Stomach (tissue), 9 donors: ENCODE measurements around the gene PSMC5. TPM values are rescaled to one million over a fixed set of nuclear protein-coding genes. Genes with fewer than 3 reads are reported as not detected.

Source experiments
- DNase-seq, 2 donors: peaks; one replicate each; pipeline versions ENCODE4 v3.0.0 to v3.0.0-alpha.2; 2013 to 2019
- H3K27ac ChIP-seq, 5 donors: fragments of 200-600 bp in 4 of 5; sonication (generic) in 4 of 5; one replicate each; pipeline ENCODE4 v1.5.1; 2013 to 2019; ENCODE audit warnings: mild to moderate bottlenecking in 1 of 5, moderate library complexity in 1 of 5
- H3K27me3 ChIP-seq, 3 donors: fragments of 200-600 bp; sonication (generic); one replicate each; pipeline ENCODE4 v1.5.1; 2017 to 2019; ENCODE audit warnings: mixed run types in 1 of 3
- H3K36me3 ChIP-seq, 4 donors: fragments of 200-600 bp; sonication (generic); 1 replicate in 3 of 4; 2 replicates in 1 of 4; pipeline ENCODE4 v1.5.1; 2016 to 2019
- H3K4me1 ChIP-seq, 4 donors: fragments of 200-600 bp; sonication (generic); one replicate each; pipeline ENCODE4 v1.5.1; 2016 to 2019
- H3K4me3 ChIP-seq, 4 donors: fragments of 200-600 bp; sonication (generic) in 3 of 4; one replicate each; pipeline ENCODE4 v1.5.1; 2016 to 2019; ENCODE audit warnings: mild to moderate bottlenecking in 1 of 4
- H3K9me3 ChIP-seq, 4 donors: fragments of 200-600 bp; sonication (generic); one replicate each; pipeline ENCODE4 v1.5.1; 2016 to 2019
- CTCF ChIP-seq, 7 experiments: fragments of 450-650 bp in 4 of 7; fragments of 200-600 bp in 3 of 7; sonication (generic) in 3 of 7; IDR thresholded peaks; one replicate each; pipeline ENCODE4 v1.5.1; 2016 to 2019; ENCODE audit warnings: antibody characterized with exemption in 7 of 7, control low read depth in 2 of 7, mild to moderate bottlenecking in 1 of 7
- EP300 ChIP-seq: sonication (generic); formaldehyde crosslinking; IDR thresholded peaks from one replicate; pipeline ENCODE4 v1.6.1; 2017; ENCODE audit warnings: antibody characterized with exemption
- POLR2A ChIP-seq, 4 donors: fragments of 450-650 bp; IDR thresholded peaks; one replicate each; pipeline ENCODE4 v1.6.1; 2016; ENCODE audit warnings: antibody characterized with exemption in 4 of 4, control low read depth in 2 of 4, mild to moderate bottlenecking in 1 of 4, moderate library complexity in 1 of 4
- POLR2AphosphoS5 ChIP-seq, 3 donors: sonication (generic); formaldehyde crosslinking; IDR thresholded peaks; one replicate each; pipeline ENCODE4 v1.6.1; 2016; ENCODE audit warnings: antibody characterized with exemption in 3 of 3
- WGBS, 5 donors: extraction: QIAGEN DNeasy Blood & Tissue Kit in 3 of 5; methylation state at CpG; one replicate each; pipeline versions ENCODE4 v1.1.5 to v1.1.7; 2013 to 2018; 5-methylcytosine and 5-hydroxymethylcytosine counted together
- intact Hi-C: fragments of 100-400 bp; cut with DNase I; formaldehyde crosslinking; loops from one replicate; pipeline ENCODE4 v1.15.1; 2023; ENCODE audit warnings: low total_unique reads
- polyA plus RNA-seq, 3 donors: library from polyadenylated mRNA; stranded (reverse); fragments of 200-250 nt; gene quantifications; one replicate each; pipeline ENCODE4 v1.2.3, GENCODE V29; 2013
- total RNA-seq, 5 donors: library from RNA; depleted of rRNA; stranded (reverse); fragments of >200 nt; gene quantifications; one replicate each; pipeline versions ENCODE4 v1.1.0 to v1.2.3, GENCODE V29; 2014 to 2016
- donor health status: healthy with polysubstance abuse.
- donor health status: Bipolar disorder and iron deficiency.
- donor health status: healthy.

Gene PSMC5
- total and polyA plus RNA-seq, 8 donors, result 19.2 to 211 (median 118) TPM

- intact Hi-C loops, result no loop called here
- peaks cover 14 to 59% (median 50%) of the 10 kb centered on the region in 4 donors for H3K36me3 ChIP-seq
- no peak for DNase-seq
- WGBS, 5 donors, result 79 to 87% (median 83%) methylated on average over 6 of the region's 6 CpGs
- no peak overlapping the region for H3K4me3 ChIP-seq
- H3K27me3 ChIP-seq, result no peaks in the 10 kb centered on the region
- H3K27ac ChIP-seq, result no peak overlapping the region
- H3K4me1 ChIP-seq, result peaks cover 17 to 69% (median 44%) of the 10 kb centered on the region in 4 donors
- no peaks in the 10 kb centered on the region for H3K9me3 ChIP-seq
- TF ChIP-seq CTCF (IDR thresholded peaks at IDR 0.05), result no peak
These were observed 43.7 kb upstream of the PSMC5 start for GRCh38 chr17:63783522-63783921.

DNA sequence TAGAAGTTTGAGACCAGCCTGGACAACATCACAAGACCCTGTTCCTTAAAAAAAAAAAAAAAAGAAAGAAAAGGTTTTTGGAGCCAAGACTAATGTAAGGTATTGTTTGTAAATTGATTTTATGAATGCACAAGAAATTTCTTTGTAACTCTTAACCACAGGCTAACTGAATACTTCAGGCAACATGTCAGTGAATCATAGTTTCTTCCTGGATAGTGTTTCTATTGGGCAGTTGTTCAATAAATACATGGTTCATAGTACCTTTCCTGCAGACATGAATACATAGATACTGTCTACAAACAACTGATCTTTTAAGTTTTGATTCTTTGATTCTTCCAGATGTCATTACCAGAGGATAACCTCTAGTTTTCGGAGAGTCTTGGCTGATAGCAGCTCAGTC, 41.7 kb upstream of the PSMC5 start:
- no peak for DNase-seq
- intact Hi-C loops, result no loop called here
- peaks cover 24 to 77% (median 56%) of the 10 kb centered on the region in 4 donors for H3K36me3 ChIP-seq
- H3K4me3 ChIP-seq, result no peak overlapping the region
- no peaks in the 10 kb centered on the region for H3K9me3 ChIP-seq
- 84 to 100% (median 90%) methylated on average over 1 of the region's 1 CpG for WGBS, 5 donors
- TF ChIP-seq CTCF (IDR thresholded peaks at IDR 0.05), result no peak
- no peak for TF ChIP-seq EP300
- no peak for TF ChIP-seq POLR2AphosphoS5 (IDR thresholded peaks at IDR 0.05)
- TF ChIP-seq POLR2A (IDR thresholded peaks at IDR 0.05), result no peak
- no peak overlapping the region for H3K27ac ChIP-seq
- H3K4me1 ChIP-seq, result peaks cover 6 to 55% (median 30%) of the 10 kb centered on the region in 4 donors
- no peaks in the 10 kb centered on the region for H3K27me3 ChIP-seq

DNA sequence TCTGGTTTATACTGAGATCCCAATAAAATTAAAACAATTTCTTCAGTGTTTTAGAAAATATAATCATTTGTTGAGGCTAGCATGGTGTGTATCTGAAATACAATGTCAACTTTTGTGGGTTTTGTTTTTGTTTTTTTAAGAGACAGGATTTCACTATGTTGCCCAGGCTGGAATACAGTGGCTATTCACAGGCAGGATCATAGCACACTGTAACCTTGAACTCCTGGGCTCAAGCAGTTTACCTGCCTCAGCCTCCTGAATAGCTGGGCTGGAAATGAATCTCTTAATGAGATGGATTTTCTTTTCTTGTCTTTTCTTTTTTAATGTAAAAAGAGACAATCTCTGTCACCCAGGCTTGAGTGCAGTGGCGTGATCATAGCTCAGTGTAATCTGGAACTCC, 41.1 kb upstream of the PSMC5 start:
- Histone ChIP-seq H3K36me3 (peaks cover 27 to 83% (median 60%) of the 10 kb centered on the region in 4 donors), H3K9me3 (no peaks in the 10 kb centered on the region), H3K4me3 (no peak overlapping the region), H3K4me1 (peaks cover under 1 to 49% (median 25%) of the 10 kb centered on the region in 4 donors), H3K27me3 (no peaks in the 10 kb centered on the region), H3K27ac (no peak overlapping the region)
- WGBS, 5 donors, result 96 to 100% (median 100%) methylated on average over 1 of the region's 1 CpG
- TF ChIP-seq POLR2AphosphoS5 (IDR thresholded peaks at IDR 0.05) (no peak), CTCF (IDR thresholded peaks at IDR 0.05) (no peak), EP300 (no peak), POLR2A (IDR thresholded peaks at IDR 0.05) (no peak)
- intact Hi-C loops, result no loop called here
- no peak for DNase-seq

GRCh38 chr17:63786971-63787711, 40.1 kb upstream of the PSMC5 start:
- Histone ChIP-seq H3K9me3 (no peaks in the 10 kb centered on the region), H3K4me3 (no peak overlapping the region), H3K4me1 (peaks cover 0 to 39% (median 16%) of the 10 kb centered on the region in 4 donors), H3K27ac (no peak overlapping the region), H3K27me3 (no peaks in the 10 kb centered on the region), H3K36me3 (peaks cover 27 to 90% (median 69%) of the 10 kb centered on the region in 4 donors)
- no peak for DNase-seq
- WGBS, 5 donors, result 92 to 96% (median 95%) methylated on average over 13 of the region's 13 CpGs
- TF ChIP-seq EP300 (no peak), CTCF (IDR thresholded peaks at IDR 0.05) (no peak), POLR2AphosphoS5 (IDR thresholded peaks at IDR 0.05) (no peak), POLR2A (IDR thresholded peaks at IDR 0.05) (no peak)
- intact Hi-C loops, result no loop called here
